ENCODE measurements around the gene SLC17A9.

The SLC17A9 gene

GRCh38 chr20:62952373-62952967 lies at the start of gene SLC17A9:
TSS of gene SLC17A9 (plus strand) at chr20:62952709. CDS start at chr20:62952831, 122 bp downstream.
- DNase-seq: peak; percentile 26

- DNase-seq: no peak
Observed at GRCh38 chr20:62902926-62903615, 49.4 kb upstream of the SLC17A9 start.

- no peak for DNase-seq
Observed at GRCh38 chr20:62905536-62906117, 46.9 kb upstream of the SLC17A9 start.

GRCh38 chr20:62906209-62906608 lies 46.3 kb upstream of the SLC17A9 start:
- DNase-seq: no peak

GRCh38 chr20:62906647-62907375 lies 45.7 kb upstream of the SLC17A9 start:
- no peak for DNase-seq

GRCh38 chr20:62907384-62908317 lies 44.9 kb upstream of the SLC17A9 start:
- no peak for DNase-seq

GRCh38 chr20:62908971-62909791 lies 43.3 kb upstream of the SLC17A9 start:
- no peak for DNase-seq

GRCh38 chr20:62910217-62910766 lies 42.2 kb upstream of the SLC17A9 start:
- no peak for DNase-seq

- DNase-seq: no peak
Observed at GRCh38 chr20:62910777-62911497, 41.6 kb upstream of the SLC17A9 start.

- DNase-seq: no peak
Observed at GRCh38 chr20:62911701-62912280, 40.7 kb upstream of the SLC17A9 start.

- no peak for DNase-seq
Observed at GRCh38 chr20:62913043-62913630, 39.4 kb upstream of the SLC17A9 start.

GRCh38 chr20:62914436-62914835 lies 38.1 kb upstream of the SLC17A9 start:
- DNase-seq: no peak

- no peak for DNase-seq
Observed at GRCh38 chr20:62914970-62915457, 37.5 kb upstream of the SLC17A9 start.

GRCh38 chr20:62916703-62917476 lies 35.6 kb upstream of the SLC17A9 start:
- DNase-seq: no peak

- DNase-seq: no peak
Observed at GRCh38 chr20:62917720-62918119, 34.8 kb upstream of the SLC17A9 start.

- DNase-seq: no peak
Observed at GRCh38 chr20:62918147-62918546, 34.4 kb upstream of the SLC17A9 start.

- DNase-seq: no peak
Observed at GRCh38 chr20:62918831-62919230, 33.7 kb upstream of the SLC17A9 start.

- no peak for DNase-seq
Observed at GRCh38 chr20:62920039-62920645, 32.4 kb upstream of the SLC17A9 start.

Data from fibroblast of upper back skin (primary cell).